SW480 (cell line): ENCODE results near the gene SPATA12.

Experiments
- DNase-seq: peaks from one replicate; pipeline ENCODE4 v3.0.0-alpha.2; 2016; ENCODE audit warnings: low spot score

SPATA12 gene

DNA sequence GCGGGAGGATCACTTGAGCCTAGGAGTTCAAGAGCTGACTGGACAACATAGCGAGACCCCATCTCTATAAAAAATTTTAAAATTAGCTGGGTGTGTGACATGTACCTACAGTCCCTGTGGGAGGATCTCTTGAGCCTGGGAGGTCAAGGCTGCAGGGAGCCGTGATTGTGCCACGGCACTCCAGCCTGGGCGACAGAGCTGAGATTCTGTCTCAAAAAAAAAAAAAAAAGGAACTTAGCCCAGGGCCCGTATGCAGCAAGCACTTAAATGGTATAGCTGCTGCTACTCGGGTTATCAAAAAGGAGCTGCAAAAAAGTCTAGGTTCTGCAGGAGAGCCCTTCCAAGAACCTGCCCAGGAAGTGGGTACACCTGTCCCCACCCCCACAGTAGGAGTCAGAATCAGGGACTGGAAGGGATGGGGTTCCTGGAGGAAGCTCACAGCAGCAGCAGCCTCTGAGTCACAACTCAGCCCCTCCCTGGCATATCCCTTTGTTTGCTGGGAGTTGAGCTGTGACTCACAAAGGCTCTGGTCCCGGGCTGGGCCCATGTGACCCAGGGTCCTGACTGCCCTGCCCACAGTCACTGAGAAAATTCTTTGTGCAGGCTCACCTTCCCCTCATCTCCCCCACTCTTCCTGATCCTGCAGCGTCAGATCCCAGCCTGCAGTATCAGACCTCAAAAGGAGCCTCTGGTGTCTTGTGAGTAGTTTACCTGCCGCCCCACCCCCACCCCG, at the start of gene SPATA12:
Gene SPATA12, plus strand, starts transcription at position 576 of the 733 bp plus-strand sequence. CDS start 13,031 bp downstream, outside the sequence.
- DNase-seq = peak; percentile 99

- DNase-seq = no peak
Measured at GRCh38 chr3:57011022-57011421, 49.4 kb upstream of the SPATA12 start.

DNA sequence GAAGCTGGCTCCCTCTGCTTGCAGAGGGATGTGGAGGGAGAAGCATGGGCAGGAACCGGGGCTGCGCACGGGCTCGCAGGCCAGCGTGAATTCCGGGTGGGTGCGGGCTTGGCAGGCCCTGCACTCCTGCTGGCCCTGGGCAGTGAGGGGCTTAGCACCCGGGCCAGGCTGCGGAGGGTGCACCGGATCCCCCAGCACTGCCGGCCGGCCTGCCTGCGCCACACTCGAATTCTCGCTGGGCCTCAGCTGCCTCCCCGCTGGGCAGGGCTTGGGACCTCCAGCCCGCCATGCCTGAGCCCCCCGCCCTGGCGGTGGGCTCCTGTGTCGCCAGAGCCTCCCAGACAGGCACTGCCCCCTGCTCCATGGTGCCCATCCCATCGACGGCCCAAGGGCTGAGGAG, 47.6 kb upstream of the SPATA12 start:
- no peak for DNase-seq

- no peak for DNase-seq
Measured at GRCh38 chr3:57015350-57015729, 45.1 kb upstream of the SPATA12 start.

DNA sequence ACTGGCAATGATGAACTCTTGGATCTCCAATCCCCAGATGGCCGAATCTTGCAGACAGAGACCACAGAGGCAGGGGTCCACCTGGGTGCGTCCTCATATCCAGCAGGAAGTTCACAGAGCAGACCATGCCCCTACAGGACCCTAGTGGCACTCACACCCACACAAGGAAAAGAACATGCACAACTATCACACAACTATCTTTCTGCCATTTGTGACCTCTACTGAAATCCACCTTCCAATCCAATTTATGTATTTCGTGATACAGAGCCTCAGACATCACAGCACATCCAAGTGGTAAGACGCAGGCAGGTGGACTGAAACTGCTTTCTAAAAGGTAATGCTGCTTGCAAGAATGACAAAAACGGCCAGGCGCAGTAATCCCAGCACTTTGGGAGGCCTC, 44.6 kb upstream of the SPATA12 start:
- DNase-seq = no peak

DNA sequence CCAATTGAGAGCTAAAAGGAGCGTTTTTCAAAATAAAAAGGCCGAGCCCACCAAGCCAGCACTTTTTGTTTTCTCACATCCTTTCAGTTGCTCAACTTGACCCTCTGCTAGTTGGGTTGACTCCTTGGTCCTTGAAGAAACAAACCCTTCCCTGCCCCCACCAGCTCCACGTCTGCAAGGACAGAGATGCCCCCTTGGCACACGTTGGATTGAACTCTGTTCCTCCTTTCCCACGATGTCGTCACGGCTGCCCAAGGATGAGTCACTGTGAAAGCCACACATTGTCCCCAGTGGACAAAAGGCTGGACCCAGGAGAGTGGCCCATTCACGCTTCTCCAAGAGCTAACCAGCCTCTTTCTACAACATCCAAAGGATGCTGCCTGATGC, 43.0 kb upstream of the SPATA12 start:
- DNase-seq = peak; percentile 68

- DNase-seq = no peak
Measured at GRCh38 chr3:57018246-57018645, 42.2 kb upstream of the SPATA12 start.

GRCh38 chr3:57019057-57019456, 41.4 kb upstream of the SPATA12 start:
- no peak for DNase-seq

DNA sequence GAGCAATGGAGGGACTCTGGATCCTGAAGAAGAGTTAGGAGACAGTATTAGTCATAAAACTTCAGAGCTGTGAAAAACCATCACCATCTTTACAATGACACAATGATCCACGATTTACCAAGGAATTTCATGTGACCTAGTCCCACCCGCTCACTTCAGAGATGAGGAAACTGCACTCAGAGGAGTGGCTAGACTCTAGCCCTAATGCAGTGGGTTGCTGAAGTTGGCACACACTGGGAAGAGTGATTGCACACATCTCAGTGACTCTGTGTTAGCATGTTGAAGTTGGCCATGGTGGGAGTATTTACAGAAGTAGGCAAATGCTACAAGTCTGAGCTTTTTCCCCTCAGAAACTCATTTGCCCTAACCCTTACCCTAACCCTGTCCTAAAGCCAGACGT, 35.2 kb upstream of the SPATA12 start:
- DNase-seq = no peak

GRCh38 chr3:57026944-57027343, 33.5 kb upstream of the SPATA12 start:
- DNase-seq = no peak

GRCh38 chr3:57029383-57029782, 31.1 kb upstream of the SPATA12 start:
- no peak for DNase-seq

- no peak for DNase-seq
Measured at GRCh38 chr3:57029924-57030323, 30.5 kb upstream of the SPATA12 start.

- no peak for DNase-seq
Measured at GRCh38 chr3:57030721-57031120, 29.7 kb upstream of the SPATA12 start.

GRCh38 chr3:57031631-57032541, 28.6 kb upstream of the SPATA12 start:
- no peak for DNase-seq

- no peak for DNase-seq
Measured at GRCh38 chr3:57036952-57037351, 23.5 kb upstream of the SPATA12 start.

- no peak for DNase-seq
Measured at GRCh38 chr3:57038466-57039164, 21.8 kb upstream of the SPATA12 start.

- no peak for DNase-seq
Measured at GRCh38 chr3:57041674-57042073, 18.8 kb upstream of the SPATA12 start.

GRCh38 chr3:57043518-57043917, 16.9 kb upstream of the SPATA12 start:
- no peak for DNase-seq

DNA sequence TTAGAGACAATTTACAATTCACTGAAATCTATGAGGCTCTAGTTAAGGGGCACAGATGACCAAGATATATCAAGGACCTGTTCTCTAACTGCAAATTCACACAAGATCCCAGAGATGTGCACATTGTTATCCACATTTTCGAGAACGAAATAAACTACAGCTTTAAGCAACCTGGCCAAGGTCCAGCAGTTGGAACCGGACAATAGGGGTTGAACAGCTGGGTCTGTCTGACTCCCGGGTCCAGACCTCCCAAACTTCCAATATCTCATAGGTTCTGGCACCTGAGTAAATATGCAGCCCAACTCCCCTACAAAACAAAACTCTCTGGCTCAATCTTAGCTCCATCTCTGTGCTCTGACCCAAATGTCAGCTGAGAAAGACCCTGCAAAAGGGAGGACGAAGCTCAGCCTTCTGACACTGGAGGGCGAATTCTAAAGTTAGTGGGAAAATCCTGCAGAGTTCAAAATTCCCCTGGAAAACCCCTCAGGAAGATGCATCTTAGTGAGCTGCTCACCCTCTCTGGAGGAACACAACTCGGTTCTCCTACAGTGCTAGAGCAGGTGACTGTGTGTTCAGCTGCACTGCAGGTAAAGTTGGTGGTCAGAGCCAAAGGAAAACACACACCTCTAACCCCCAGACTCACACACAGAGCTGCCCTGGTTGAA, 14.2 kb upstream of the SPATA12 start:
- no peak for DNase-seq

DNA sequence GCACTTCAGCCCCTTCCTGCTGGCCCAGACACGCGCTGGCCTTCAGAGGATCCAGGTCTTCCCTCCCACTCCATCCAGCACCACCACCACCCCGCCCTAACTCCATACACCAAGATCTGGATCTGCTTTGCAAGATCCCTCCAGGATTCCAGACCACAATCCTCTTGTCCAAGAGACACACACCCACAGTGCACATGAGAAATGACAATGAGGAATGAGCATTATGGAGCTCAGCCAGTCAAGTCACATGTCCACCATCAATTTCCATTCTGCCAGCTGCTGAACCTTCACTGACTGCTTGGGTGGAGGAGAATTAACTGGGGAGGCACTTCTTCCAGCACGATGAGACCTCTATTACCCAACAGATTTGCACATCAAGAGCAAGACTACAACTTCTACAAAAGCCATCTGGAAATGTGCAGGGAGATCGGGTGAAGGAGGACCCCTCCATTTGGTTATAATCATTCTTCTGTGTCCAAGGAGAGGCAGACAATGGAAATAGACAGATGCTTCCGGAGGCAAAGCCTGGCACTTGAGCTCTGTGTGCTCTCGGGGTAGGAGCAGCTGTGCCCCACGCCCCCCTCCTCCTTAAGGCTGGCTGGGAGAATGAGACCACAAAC, 12.3 kb upstream of the SPATA12 start:
- no peak for DNase-seq

- DNase-seq = no peak
Measured at GRCh38 chr3:57048728-57049127, 11.7 kb upstream of the SPATA12 start.

DNA sequence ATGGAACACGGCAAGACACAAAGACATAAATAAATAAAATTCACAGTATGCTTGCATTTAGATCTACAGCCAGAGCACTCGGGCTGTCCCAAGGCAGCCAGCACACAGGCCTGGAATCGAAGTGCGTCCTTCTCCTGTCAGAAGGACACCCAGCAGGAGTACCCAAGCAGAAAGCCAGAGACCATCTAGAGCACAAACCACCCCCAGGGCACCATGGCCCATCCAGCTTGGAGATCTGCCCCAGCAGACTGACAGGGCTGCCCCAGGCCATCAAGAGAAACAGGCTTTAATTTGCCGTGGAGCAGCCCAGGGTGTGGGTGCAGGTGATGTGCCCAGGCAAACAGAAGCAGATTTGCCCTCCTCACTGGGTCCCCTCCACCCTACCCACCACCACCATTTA, 7.8 kb upstream of the SPATA12 start:
- DNase-seq = no peak
